Mesendoderm (in vitro differentiated cells): ENCODE data around the gene KCNH3.
A peak's percentile ranks its signal among the peaks of the same experiment; 100 is the strongest.

ENCODE experiments used
- DNase-seq: peaks from one replicate; pipeline ENCODE4 v3.0.0; 2013
- H2AK5ac ChIP-seq: 2 replicates; pipeline ENCODE4 v1.6.1; 2013; ENCODE audit warnings: low read length, inconsistent platforms
- H2BK120ac ChIP-seq: 2 replicates; pipeline ENCODE4 v1.6.1; 2013; ENCODE audit warnings: low read depth, mild to moderate bottlenecking, low read length, moderate library complexity, mixed read lengths
- H2BK15ac ChIP-seq: replicated peaks from 2 replicates; pipeline ENCODE4 v1.6.1; 2013; ENCODE audit warnings: low read depth, mild to moderate bottlenecking, moderate library complexity
- H2BK5ac ChIP-seq: 2 replicates; pipeline ENCODE4 v1.6.1; 2013; ENCODE audit warnings: low read length, inconsistent platforms
- H3K18ac ChIP-seq: 2 replicates; pipeline ENCODE4 v1.6.1; 2013; ENCODE audit warnings: mild to moderate bottlenecking, low read length, mixed read lengths
- H3K23ac ChIP-seq: one replicate; pipeline ENCODE4 v1.6.1; 2013; ENCODE audit warnings: low read length
- H3K27ac ChIP-seq: 2 replicates; pipeline ENCODE4 v1.5.1; 2013; ENCODE audit warnings: low read depth, mild to moderate bottlenecking, inconsistent platforms, low read length, moderate library complexity
- H3K27me3 ChIP-seq: 2 replicates; pipeline ENCODE4 v1.6.1; 2013; ENCODE audit warnings: low read length, control low read depth, mild to moderate bottlenecking, inconsistent platforms; ENCODE audit not compliant: insufficient read depth, poor library complexity
- H3K36me3 ChIP-seq: 2 replicates; pipeline ENCODE4 v1.6.1; 2013; ENCODE audit warnings: low read length, inconsistent platforms; ENCODE audit not compliant: control insufficient read depth, insufficient read depth
- H3K4ac ChIP-seq: one replicate; pipeline ENCODE4 v1.6.1; 2013; ENCODE audit warnings: low read depth, mild to moderate bottlenecking, low read length, moderate library complexity
- H3K4me1 ChIP-seq: 2 replicates; pipeline ENCODE4 v1.6.1; 2013; ENCODE audit warnings: low read depth, low read length, inconsistent platforms; ENCODE audit not compliant: control insufficient read depth
- H3K4me2 ChIP-seq: 2 replicates; pipeline ENCODE4 v1.6.1; 2013; ENCODE audit warnings: low read length
- H3K4me3 ChIP-seq: 2 replicates; pipeline ENCODE4 v1.5.1; 2013; ENCODE audit warnings: mild to moderate bottlenecking, low read length
- H3K56ac ChIP-seq: one replicate; pipeline ENCODE4 v1.6.1; 2013; ENCODE audit warnings: low read length
- H3K79me1 ChIP-seq: 2 replicates; pipeline ENCODE4 v1.6.1; 2013; ENCODE audit warnings: low read length, inconsistent platforms
- H3K79me2 ChIP-seq: 2 replicates; pipeline ENCODE4 v1.6.1; 2013; ENCODE audit warnings: mild to moderate bottlenecking, low read length; ENCODE audit not compliant: control insufficient read depth, insufficient read depth
- H3K9ac ChIP-seq: 2 replicates; pipeline ENCODE4 v1.6.1; 2013; ENCODE audit warnings: low read length, inconsistent platforms
- H4K5ac ChIP-seq: one replicate; pipeline ENCODE4 v1.6.1; 2013; ENCODE audit warnings: low read length
- H4K8ac ChIP-seq: one replicate; pipeline ENCODE4 v1.6.1; 2013; ENCODE audit warnings: low read depth, mild to moderate bottlenecking, control low read depth, low read length, moderate library complexity
- WGBS: extraction: QIAGEN DNeasy Blood & Tissue Kit; methylation state at CpG from one replicate; pipeline ENCODE4 v1.1.7; 2013; ENCODE audit warnings: low lambda C conversion rate, missing lambda C conversion rate; ENCODE audit not compliant: insufficient coverage; ENCODE audit errors: extremely low coverage; 5-methylcytosine and 5-hydroxymethylcytosine counted together

Gene KCNH3

DNA sequence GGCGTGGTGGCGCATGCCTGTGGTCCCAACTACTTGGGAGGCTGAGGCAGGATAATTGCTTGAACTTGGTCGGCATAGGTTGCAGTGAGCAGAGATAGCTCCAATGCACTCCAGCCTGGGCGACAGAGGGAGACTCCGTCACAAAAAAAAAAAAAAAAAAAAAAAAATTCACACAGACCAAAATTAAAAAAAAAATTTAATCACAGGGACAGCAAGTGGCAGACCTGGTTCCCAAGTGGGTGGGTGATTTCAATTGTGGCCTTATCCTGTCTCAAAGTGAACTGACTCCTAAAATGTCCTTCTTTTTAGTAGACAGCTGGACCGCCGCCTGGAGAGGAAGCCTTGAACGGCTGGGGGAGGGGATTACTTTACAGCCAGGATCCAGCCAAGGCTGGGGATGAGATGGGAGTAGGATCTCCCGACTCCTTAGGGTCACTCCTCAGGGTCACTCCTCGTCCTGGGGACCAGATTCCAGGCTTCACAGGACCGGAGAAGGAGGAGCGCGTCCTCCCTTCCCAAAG lies 1.5 kb upstream of the KCNH3 start:
- Histone ChIP-seq H3K27me3 (peaks cover 44% of the 10 kb centered on the region), H3K27ac (no peak overlapping the region), H3K56ac (no peak overlapping the region), H2BK120ac (no peak overlapping the region), H3K18ac (no peak overlapping the region), H3K4me3 (no peak overlapping the region), H2BK15ac (no peak overlapping the region), H3K4me2 (peak overlapping the region; percentile 56), H3K9ac (no peak overlapping the region), H4K8ac (no peak overlapping the region), H3K4me1 (peaks cover 2% of the 10 kb centered on the region), H3K79me1 (no peaks in the 10 kb centered on the region), H3K36me3 (no peaks in the 10 kb centered on the region), H3K4ac (no peak overlapping the region), H3K79me2 (no peaks in the 10 kb centered on the region), H2BK5ac (no peak overlapping the region), H4K5ac (no peak overlapping the region), H2AK5ac (no peak overlapping the region), H3K23ac (no peak overlapping the region)
- no CpG with 5 or more reads among the region's 13 CpGs for WGBS
- DNase-seq, result no peak

DNA sequence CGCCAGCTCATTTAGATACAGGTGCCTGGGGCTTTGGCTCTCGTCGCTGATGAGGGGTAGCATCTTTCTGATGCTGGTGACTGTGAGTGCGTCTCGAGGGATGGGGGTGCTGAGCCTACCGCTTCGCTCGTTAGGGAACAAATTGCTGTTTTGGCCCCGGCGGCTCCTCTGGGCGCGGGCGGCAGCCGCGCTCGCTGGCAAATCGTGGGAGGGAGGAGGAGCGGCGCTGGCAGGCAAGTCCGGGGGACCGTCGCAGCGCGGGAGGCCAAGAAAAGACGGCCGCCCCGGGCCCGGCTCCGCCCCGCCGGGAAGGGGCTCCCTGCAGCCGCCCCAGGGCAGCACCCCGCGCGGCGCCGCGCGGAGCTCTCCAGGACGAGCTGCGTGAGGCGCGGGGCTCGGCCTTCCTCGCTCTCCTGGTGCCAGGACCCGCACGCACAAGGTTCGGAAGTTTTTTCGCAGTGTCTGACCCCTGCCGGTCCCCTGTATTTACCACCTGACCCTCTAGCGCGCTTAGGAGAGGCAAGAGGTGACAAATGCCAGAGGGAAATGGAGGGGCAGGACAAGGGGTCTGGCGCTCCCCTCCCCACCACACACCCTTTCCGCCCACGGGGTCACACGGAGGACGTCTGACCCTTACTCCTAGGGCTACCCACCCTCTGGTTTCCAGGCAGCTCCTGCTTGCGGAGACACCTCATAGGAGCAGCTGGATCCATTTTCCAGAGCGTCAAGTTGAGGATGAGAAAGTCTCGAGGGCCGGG lies 899 bp upstream of the KCNH3 start:
- no peak overlapping the region for H3K23ac ChIP-seq
- no peaks in the 10 kb centered on the region for H3K79me2 ChIP-seq
- H3K4me3 ChIP-seq, result no peak overlapping the region
- peak overlapping the region; percentile 19 for H3K9ac ChIP-seq
- H3K36me3 ChIP-seq, result no peaks in the 10 kb centered on the region
- no peak overlapping the region for H4K8ac ChIP-seq
- no peak overlapping the region for H2BK5ac ChIP-seq
- peak overlapping the region; percentile 56 for H3K4me2 ChIP-seq
- no peak overlapping the region for H2BK120ac ChIP-seq
- H3K56ac ChIP-seq, result peak overlapping the region; percentile 5
- no peak overlapping the region for H2AK5ac ChIP-seq
- peaks cover 47% of the 10 kb centered on the region for H3K27me3 ChIP-seq
- H3K4me1 ChIP-seq, result peaks cover 2% of the 10 kb centered on the region
- WGBS, result no CpG with 5 or more reads among the region's 61 CpGs
- peak; percentile 67 for DNase-seq
- H3K27ac ChIP-seq, result no peak overlapping the region
- H3K18ac ChIP-seq, result no peak overlapping the region
- no peak overlapping the region for H2BK15ac ChIP-seq
- no peak overlapping the region for H3K4ac ChIP-seq
- H3K79me1 ChIP-seq, result no peaks in the 10 kb centered on the region
- H4K5ac ChIP-seq, result no peak overlapping the region

DNA sequence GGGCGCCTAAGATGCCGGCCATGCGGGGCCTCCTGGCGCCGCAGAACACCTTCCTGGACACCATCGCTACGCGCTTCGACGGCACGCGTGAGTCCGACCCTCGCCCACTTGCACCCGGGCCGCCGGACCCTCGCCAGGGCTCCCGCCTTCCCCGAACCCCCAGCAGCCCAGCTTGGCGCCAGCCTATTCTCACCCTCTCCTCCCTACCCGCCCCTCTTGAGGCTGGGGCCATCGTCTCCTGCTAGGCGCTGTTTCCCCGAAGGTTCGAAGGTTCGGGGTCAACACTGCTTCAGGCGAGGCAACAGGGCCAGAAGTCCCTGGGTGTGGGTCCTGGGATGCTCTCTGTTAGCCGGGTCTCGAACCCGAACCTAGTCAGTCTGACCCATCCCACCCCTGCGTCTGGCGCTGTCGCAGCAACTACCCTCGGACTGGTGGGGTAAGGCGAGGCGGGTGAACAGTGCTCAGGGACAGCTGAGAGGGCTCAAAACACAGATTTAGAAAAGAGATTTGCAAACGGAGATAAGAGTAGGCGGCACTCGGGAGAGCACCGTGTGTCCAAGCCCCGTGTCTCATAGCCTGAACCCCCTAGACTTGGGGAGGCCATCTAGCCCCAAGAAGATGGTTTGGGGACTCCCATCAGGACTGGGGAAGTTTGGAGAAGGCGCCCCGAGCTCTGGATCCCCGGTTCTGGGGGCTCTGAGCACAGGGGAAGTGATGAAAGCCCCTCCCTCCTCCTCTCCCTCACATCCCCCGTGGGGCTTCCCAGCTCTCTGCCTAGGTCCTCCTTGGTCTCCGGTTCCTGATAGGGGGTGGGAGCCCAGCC lies 787 bp downstream of the KCNH3 start:
- WGBS, result no CpG with 5 or more reads among the region's 47 CpGs
- H2BK5ac ChIP-seq, result no peak overlapping the region
- peaks cover 2% of the 10 kb centered on the region for H3K4me1 ChIP-seq
- no peak overlapping the region for H3K9ac ChIP-seq
- H4K5ac ChIP-seq, result no peak overlapping the region
- H3K56ac ChIP-seq, result no peak overlapping the region
- no peak overlapping the region for H2BK120ac ChIP-seq
- H3K79me1 ChIP-seq, result no peaks in the 10 kb centered on the region
- DNase-seq, result no peak
- no peak overlapping the region for H3K18ac ChIP-seq
- H3K4me2 ChIP-seq, result no peak overlapping the region
- H3K23ac ChIP-seq, result no peak overlapping the region
- no peak overlapping the region for H2BK15ac ChIP-seq
- no peak overlapping the region for H3K4me3 ChIP-seq
- no peaks in the 10 kb centered on the region for H3K36me3 ChIP-seq
- H3K27me3 ChIP-seq, result peaks cover 50% of the 10 kb centered on the region
- no peak overlapping the region for H4K8ac ChIP-seq
- H3K4ac ChIP-seq, result no peak overlapping the region
- H3K79me2 ChIP-seq, result no peaks in the 10 kb centered on the region
- no peak overlapping the region for H2AK5ac ChIP-seq
- H3K27ac ChIP-seq, result no peak overlapping the region

DNA sequence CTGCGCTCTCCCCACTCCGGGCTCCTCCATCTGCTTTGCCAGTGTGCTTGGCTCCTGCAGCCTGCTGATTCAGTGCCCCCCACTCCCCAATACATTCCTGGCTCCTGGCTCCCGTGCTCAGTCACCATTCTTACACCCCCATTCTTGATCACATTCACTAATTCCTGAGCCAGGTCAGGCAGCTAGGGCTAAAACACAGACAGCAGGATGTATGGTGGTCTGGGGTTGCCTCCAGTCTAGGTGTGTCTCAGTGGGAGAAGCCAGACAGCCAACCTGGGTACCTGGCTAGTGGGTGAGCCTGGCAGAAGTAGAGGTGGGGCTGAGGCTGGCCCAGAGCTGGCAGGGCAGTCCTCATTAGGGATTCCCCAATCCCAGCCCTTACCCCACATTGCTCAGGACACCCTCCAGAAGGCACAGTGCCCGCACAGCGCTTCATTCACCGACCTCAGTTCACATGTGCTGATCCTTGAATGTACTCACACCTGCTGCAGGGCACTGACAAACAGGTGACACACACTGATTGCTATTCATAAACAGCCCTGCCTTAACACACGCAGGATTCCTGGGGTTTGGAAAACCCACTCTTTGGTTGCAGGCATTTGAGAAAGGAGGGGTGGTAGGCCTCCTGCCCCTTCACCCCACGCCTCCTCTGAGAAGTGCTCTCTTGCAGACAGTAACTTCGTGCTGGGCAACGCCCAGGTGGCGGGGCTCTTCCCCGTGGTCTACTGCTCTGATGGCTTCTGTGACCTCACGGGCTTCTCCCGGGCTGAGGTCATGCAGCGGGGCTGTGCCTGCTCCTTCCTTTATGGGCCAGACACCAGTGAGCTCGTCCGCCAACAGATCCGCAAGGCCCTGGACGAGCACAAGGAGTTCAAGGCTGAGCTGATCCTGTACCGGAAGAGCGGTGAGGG lies 1.7 kb downstream of the KCNH3 start:
- no peaks in the 10 kb centered on the region for H3K36me3 ChIP-seq
- no peak overlapping the region for H4K8ac ChIP-seq
- H3K9ac ChIP-seq, result no peak overlapping the region
- DNase-seq, result peak; percentile 35
- no peak overlapping the region for H3K4me2 ChIP-seq
- H3K23ac ChIP-seq, result no peak overlapping the region
- H3K27me3 ChIP-seq, result peaks cover 50% of the 10 kb centered on the region
- H2BK120ac ChIP-seq, result no peak overlapping the region
- H2AK5ac ChIP-seq, result no peak overlapping the region
- no peak overlapping the region for H3K56ac ChIP-seq
- H3K4me3 ChIP-seq, result no peak overlapping the region
- no peak overlapping the region for H4K5ac ChIP-seq
- H3K4me1 ChIP-seq, result peaks cover 2% of the 10 kb centered on the region
- no CpG with 5 or more reads among the region's 21 CpGs for WGBS
- no peak overlapping the region for H2BK5ac ChIP-seq
- H3K27ac ChIP-seq, result no peak overlapping the region
- H3K18ac ChIP-seq, result no peak overlapping the region
- no peaks in the 10 kb centered on the region for H3K79me1 ChIP-seq
- no peaks in the 10 kb centered on the region for H3K79me2 ChIP-seq
- H3K4ac ChIP-seq, result no peak overlapping the region
- no peak overlapping the region for H2BK15ac ChIP-seq

DNA sequence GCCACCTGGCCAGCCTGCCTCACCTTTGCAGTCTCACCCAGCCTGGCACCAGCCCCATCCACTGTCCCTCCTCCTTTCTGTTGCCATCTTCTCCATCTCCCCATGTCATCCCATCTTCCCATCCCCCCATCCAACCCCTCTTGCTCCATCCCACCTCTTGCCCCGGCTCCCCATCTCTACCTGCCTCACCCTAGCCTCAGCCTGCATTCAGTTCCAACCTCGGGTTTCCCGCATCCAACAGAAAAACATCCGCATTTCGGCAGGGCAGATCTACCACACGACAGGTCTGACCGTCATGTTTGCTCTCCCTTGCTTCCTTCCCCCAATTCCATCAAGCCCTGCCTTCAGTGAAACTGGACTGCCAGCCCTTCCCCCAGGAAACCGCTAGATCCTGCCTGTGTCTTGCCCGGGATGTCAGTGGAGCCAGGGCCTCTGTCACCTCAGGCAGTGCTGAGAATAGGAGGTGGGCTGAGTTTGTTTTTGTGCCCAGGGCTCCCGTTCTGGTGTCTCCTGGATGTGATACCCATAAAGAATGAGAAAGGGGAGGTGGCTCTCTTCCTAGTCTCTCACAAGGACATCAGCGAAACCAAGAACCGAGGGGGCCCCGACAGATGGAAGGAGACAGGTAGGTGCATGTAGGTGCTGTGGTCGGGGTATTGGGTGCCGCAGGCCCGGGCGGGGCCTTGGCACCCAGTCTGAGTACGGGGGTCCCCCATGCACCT lies 2.5 kb downstream of the KCNH3 start:
- Histone ChIP-seq H3K56ac (no peak overlapping the region), H3K79me2 (no peaks in the 10 kb centered on the region), H3K9ac (no peak overlapping the region), H3K18ac (no peak overlapping the region), H3K4ac (no peak overlapping the region), H4K5ac (no peak overlapping the region), H3K23ac (no peak overlapping the region), H2BK5ac (no peak overlapping the region), H3K27me3 (peaks cover 44% of the 10 kb centered on the region), H2BK15ac (no peak overlapping the region), H3K4me1 (peaks cover 2% of the 10 kb centered on the region), H4K8ac (no peak overlapping the region), H3K36me3 (no peaks in the 10 kb centered on the region), H2BK120ac (no peak overlapping the region), H3K79me1 (no peaks in the 10 kb centered on the region), H3K4me3 (no peak overlapping the region), H3K27ac (no peak overlapping the region), H3K4me2 (no peak overlapping the region), H2AK5ac (no peak overlapping the region)
- no peak for DNase-seq
- no CpG with 5 or more reads among the region's 18 CpGs for WGBS
